MV-4-11 (cell line): ENCODE measurements around the gene MED13.
"Not testable (repeated sequence)": the region's sequence is repeated elsewhere in the genome, so short reads cannot be mapped to it uniquely, and the experiment has no call there.

Experiments
- DNase-seq: peaks from one replicate; lab custom pipeline; 2025; lab: John Stamatoyannopoulos, UW

MED13 gene

DNA sequence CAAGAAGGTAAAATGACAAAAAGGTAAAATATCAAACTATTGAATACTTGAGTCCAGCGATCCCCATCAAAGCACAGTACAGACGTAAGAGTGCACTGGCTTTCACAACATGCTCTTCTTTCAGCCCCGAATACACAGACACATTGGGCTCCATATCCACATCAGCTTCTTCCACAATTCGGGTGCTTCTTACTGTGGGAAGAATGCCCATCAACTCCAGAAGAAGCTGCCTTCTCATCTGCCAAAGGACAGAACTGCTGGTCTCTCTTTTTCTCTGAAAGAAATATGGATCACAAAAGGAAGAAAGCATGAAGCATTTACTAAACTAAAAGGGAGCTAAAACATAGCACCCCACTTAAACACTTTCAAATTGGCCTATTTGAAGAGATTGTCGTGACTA is 157.7 kb downstream of the MED13 start:
- DNase-seq, result no peak

DNA sequence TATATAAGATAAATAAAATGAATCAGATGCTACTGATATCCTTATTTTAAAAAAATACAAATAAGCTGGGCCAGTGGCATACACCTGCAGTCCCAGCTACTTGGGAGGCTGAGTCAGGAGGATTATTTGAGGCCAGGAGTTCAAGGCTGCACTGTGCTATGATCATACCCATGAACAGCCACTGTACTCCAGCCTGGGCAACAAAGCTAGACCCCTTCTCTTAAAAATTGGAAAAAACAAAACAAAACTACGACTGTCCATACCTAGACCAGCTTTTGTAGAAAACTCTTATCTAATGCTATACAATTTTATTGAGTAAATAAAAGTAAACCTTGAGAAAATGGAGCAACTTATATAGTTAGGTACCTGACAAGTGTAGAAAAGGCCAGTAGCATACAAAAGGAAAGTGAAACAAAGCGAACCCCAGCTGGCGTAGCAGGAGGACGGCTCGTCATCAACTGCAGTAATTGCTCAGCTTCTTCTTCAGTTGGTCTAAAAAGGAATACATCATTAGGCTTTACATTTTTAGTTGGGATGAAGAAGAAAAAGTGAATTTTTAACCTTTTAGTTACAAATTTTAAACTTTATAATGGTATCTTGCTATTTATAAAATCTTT is 160.9 kb downstream of the MED13 start:
- no peak for DNase-seq

DNA sequence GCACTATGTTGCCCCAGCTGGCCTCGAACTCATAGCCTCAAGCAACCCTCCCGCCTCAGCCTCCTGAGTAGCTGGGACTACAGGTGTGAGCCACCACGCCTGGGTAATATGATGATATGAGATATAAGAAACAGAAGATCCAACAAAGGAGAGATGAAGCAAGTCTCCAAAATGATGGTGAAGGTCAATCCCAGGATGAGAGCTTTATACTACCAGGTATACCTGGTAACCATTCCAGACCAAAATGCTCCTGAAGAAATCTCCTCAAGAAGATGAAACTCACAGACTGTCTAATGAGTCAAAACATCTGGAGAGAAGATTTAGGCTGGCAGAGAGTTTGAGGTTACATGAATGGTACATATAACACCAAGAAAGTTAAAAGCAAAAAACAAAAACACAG is 161.8 kb downstream of the MED13 start:
- DNase-seq, result no peak

DNA sequence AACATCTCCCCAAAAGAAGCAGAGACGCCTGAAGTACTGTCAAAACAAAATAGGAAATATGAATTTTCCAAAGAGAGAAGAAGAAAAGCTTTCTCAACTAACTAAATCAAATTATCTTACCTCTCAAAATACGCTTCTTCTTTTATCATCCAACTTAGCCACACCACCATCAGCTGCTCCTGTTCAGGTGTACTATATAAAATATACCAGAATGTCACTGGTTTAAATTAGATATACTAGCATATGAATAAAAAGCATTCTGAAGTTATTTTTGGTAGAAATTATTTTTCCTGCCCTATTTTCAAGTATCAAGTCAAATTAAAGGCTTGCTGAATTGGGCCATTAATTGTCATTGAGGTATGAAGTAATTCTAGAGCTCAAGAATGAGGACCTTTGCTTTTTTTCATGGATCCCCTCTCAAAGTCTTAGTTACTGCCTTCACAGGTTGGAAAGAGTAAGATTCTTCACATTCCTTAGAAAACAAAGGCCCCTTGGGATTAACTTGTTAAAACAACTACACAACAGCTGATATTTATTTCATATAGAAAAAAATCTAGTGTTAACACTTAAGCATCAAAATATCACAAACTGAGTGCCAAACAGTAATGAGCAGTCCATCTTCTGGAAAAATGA is 167.4 kb downstream of the MED13 start:
- no peak for DNase-seq

DNA sequence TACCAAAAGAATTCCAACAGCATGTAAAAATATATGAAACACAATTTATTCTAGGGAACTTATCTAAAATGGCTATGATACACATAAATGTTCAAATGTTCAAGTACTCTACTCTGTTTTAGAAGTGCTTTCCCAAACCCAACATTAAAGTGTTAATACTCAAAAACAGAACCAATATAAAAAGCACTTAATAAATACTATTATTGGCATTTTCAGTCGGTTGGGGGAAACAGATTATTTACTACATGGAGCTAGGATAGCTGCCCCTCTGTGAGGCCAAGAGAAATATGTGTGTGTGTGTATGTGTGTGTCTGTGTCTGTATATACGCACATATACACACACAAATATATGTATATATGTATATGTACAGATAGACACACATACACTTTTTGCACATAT is 169.7 kb downstream of the MED13 start:
- no peak for DNase-seq

DNA sequence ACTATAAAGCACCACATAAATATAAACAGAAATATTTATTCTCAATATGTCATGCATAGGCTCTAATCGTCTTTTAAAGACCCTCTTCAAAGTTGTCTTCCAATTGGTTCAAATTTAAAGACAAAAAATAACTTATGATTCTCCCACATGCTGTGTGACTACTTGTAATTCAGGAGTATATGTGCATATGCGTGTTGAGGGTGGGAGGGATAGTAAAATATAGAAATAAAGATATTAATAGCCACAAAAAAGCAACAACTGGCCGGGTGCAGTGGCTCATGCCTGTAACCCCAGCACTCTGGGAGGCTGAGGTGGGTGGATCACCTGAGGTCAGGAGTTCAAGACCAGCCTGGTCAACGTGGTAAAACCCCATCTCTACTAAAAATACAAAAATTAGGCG is 170.8 kb downstream of the MED13 start:
- DNase-seq, result not testable (repeated sequence)
